ENCODE data around the gene ANTXRL.
"Not testable (repeated sequence)": the region's sequence is repeated elsewhere in the genome, so short reads cannot be mapped to it uniquely, and the experiment has no call there.

The ANTXRL gene

GRCh38 chr10:46267132-46267985, 19.4 kb upstream of the ANTXRL start:
- no peak overlapping the region for H3K4me3 ChIP-seq (ENCODE audit: low read depth, low read length)
- no peak for DNase-seq (ENCODE audit: low read depth)
- no peak for TF ChIP-seq CTCF (IDR thresholded peaks at IDR 0.05; ENCODE audit: control insufficient read depth, extremely low read depth, insufficient read depth)

- DNase-seq (ENCODE audit: low read depth) = no peak
Measured at GRCh38 chr10:46268076-46268881, 18.5 kb upstream of the ANTXRL start.

GRCh38 chr10:46269554-46270053, 17.2 kb upstream of the ANTXRL start:
- not testable (repeated sequence) for H3K4me3 ChIP-seq (ENCODE audit: low read depth, low read length); DNase-seq (ENCODE audit: low read depth)

More at GRCh38 chr10:46268076-46268881, 18.5 kb upstream of the ANTXRL start:
- TF ChIP-seq CTCF (IDR thresholded peaks at IDR 0.05; ENCODE audit: control insufficient read depth, extremely low read depth, insufficient read depth) = no peak
- H3K4me3 ChIP-seq (ENCODE audit: low read depth, low read length) = no peak overlapping the region

GRCh38 chr10:46270086-46270811, 16.5 kb upstream of the ANTXRL start:
- no peak for DNase-seq (ENCODE audit: low read depth)
- H3K4me3 ChIP-seq (ENCODE audit: low read depth, low read length) = no peak overlapping the region

GRCh38 chr10:46270963-46271530, 15.8 kb upstream of the ANTXRL start:
- not testable (repeated sequence) for H3K4me3 ChIP-seq (ENCODE audit: low read depth, low read length); DNase-seq (ENCODE audit: low read depth)

More at GRCh38 chr10:46270086-46270811, 16.5 kb upstream of the ANTXRL start:
- TF ChIP-seq CTCF (IDR thresholded peaks at IDR 0.05; ENCODE audit: control insufficient read depth, extremely low read depth, insufficient read depth) = no peak

GRCh38 chr10:46271795-46272499, 14.8 kb upstream of the ANTXRL start:
- not testable (repeated sequence) for H3K4me3 ChIP-seq (ENCODE audit: low read depth, low read length); DNase-seq (ENCODE audit: low read depth)

- DNase-seq (ENCODE audit: low read depth) = no peak
- no peak overlapping the region for H3K4me3 ChIP-seq (ENCODE audit: low read depth, low read length)
- no peak for TF ChIP-seq CTCF (IDR thresholded peaks at IDR 0.05; ENCODE audit: control insufficient read depth, extremely low read depth, insufficient read depth)
Measured at GRCh38 chr10:46272863-46273415, 13.9 kb upstream of the ANTXRL start.

Measured in LNCaP clone FGC (cell line).